Stimulated activated naive CD4-positive, alpha-beta T cell treated with Interleukin-2 at 50 U/mL for 16 hours (primary cell): ENCODE measurements around the gene HDAC4.

Experiments used
- DNase-seq: peaks from one replicate; lab custom pipeline; 2025; lab: John Stamatoyannopoulos, UW

Gene HDAC4

GRCh38 chr2:239396881-239397681 lies 3.7 kb downstream of the HDAC4 start:
- no peak for DNase-seq

- DNase-seq = no peak
Observed at GRCh38 chr2:239395524-239395923, 5.3 kb downstream of the HDAC4 start.

- DNase-seq = no peak
Observed at GRCh38 chr2:239394978-239395377, 5.8 kb downstream of the HDAC4 start.

GRCh38 chr2:239394346-239394945 lies 6.4 kb downstream of the HDAC4 start:
- DNase-seq = no peak

- no peak for DNase-seq
Observed at GRCh38 chr2:239393941-239394340, 6.9 kb downstream of the HDAC4 start.

- no peak for DNase-seq
Observed at GRCh38 chr2:239393388-239393940, 7.4 kb downstream of the HDAC4 start.

- DNase-seq = no peak
Observed at GRCh38 chr2:239392688-239393387, 8.0 kb downstream of the HDAC4 start.

- no peak for DNase-seq
Observed at GRCh38 chr2:239392072-239392357, 8.8 kb downstream of the HDAC4 start.

- no peak for DNase-seq
Observed at GRCh38 chr2:239391286-239392071, 9.3 kb downstream of the HDAC4 start.

GRCh38 chr2:239390546-239391285 lies 10.1 kb downstream of the HDAC4 start:
- DNase-seq = no peak

- no peak for DNase-seq
Observed at GRCh38 chr2:239389414-239390329, 11.1 kb downstream of the HDAC4 start.

GRCh38 chr2:239388236-239389151 lies 12.3 kb downstream of the HDAC4 start:
- no peak for DNase-seq

- DNase-seq = no peak
Observed at GRCh38 chr2:239387811-239388210, 13.0 kb downstream of the HDAC4 start.

- no peak for DNase-seq
Observed at GRCh38 chr2:239386872-239387445, 13.9 kb downstream of the HDAC4 start.

GRCh38 chr2:239386001-239386670 lies 14.7 kb downstream of the HDAC4 start:
- DNase-seq = no peak

GRCh38 chr2:239385096-239386000 lies 15.5 kb downstream of the HDAC4 start:
- DNase-seq = no peak

- no peak for DNase-seq
Observed at GRCh38 chr2:239383759-239384156, 17.1 kb downstream of the HDAC4 start.
